Activated CD8-positive, alpha-beta T cell treated with anti-CD3 and anti-CD28 coated beads for 36 hours (primary cell): Measurements from ENCODE around the gene PEX14. TPM values are rescaled to one million over a fixed set of nuclear protein-coding genes. Genes with fewer than 3 reads are reported as not detected.

Source experiments
- ATAC-seq: fragments of 200-7000 bp; cut with Tn5 transposase; one replicate; pipeline ENCODE4 v1.10.0; 2021; ENCODE audit warnings: mild to moderate bottlenecking, moderate library complexity
- CTCF ChIA-PET: fragments of 350-600 bp; sonication (Branson Sonifier 250); formaldehyde crosslinking; loops from one replicate; lab custom pipeline; 2021; ENCODE audit warnings: antibody characterized with exemption; lab: Charles Lee
- POLR2A ChIA-PET: fragments of 350-600 bp; sonication (Branson Sonifier 250); formaldehyde crosslinking; loops from one replicate; lab custom pipeline; 2021; ENCODE audit warnings: antibody characterized with exemption; lab: Charles Lee
- DNase-seq: peaks from one replicate; pipeline ENCODE4 v3.0.0-alpha.2; 2020
- H3K27ac Mint-ChIP-seq: one replicate; pipeline ENCODE4 v1.8.0; 2021; ENCODE audit warnings: mild to moderate bottlenecking, mixed read lengths
- H3K27me3 Mint-ChIP-seq: one replicate; pipeline ENCODE4 v1.8.0; 2021; ENCODE audit warnings: mixed read lengths
- H3K36me3 Mint-ChIP-seq: one replicate; pipeline ENCODE4 v1.8.0; 2021; ENCODE audit warnings: low read depth, mixed read lengths
- H3K4me1 Mint-ChIP-seq: one replicate; pipeline ENCODE4 v1.8.0; 2021; ENCODE audit warnings: low read depth, mixed read lengths
- H3K4me3 Mint-ChIP-seq: one replicate; pipeline ENCODE4 v1.8.0; 2021; ENCODE audit warnings: mild to moderate bottlenecking, moderate library complexity, mixed read lengths
- H3K9me3 Mint-ChIP-seq: one replicate; pipeline ENCODE4 v1.8.0; 2021; ENCODE audit warnings: mixed read lengths
- CTCF ChIP-seq: fragments of 200-600 bp; IDR thresholded peaks from one replicate; pipeline ENCODE4 v1.8.0; 2022; ENCODE audit warnings: antibody characterized with exemption, mild to moderate bottlenecking
- intact Hi-C: fragments of 100-400 bp; cut with micrococcal nuclease; formaldehyde crosslinking; loops from one replicate; pipeline ENCODE4 v1.10.0; 2022
- total RNA-seq, 2 experiments: library from RNA; stranded (reverse); gene quantifications; one replicate each; pipeline ENCODE4 v1.2.3, GENCODE V29; 2021

The PEX14 gene
- total RNA-seq, 2 experiments from 2014 or later = 18.0 to 18.5 TPM

GRCh38 chr1:10480614-10481013 lies 5.9 kb downstream of the PEX14 start:
- Mint-ChIP-seq H3K9me3 (no peaks in the 10 kb centered on the region), H3K27ac (no peak overlapping the region), H3K4me3 (no peak overlapping the region), H3K36me3 (peaks cover 6% of the 10 kb centered on the region), H3K27me3 (no peaks in the 10 kb centered on the region), H3K4me1 (peaks cover 29% of the 10 kb centered on the region)
- no peak for TF ChIP-seq CTCF
- DNase-seq = no peak
- intact Hi-C loops = no loop called here
- ChIA-PET POLR2A (no interaction called here), CTCF (interaction anchor here (6.3 kb wide), 1 partner anchor 14 kb away, joined by 32 read pairs; no protein-coding TSS in a partner anchor)
- no peak for ATAC-seq

GRCh38 chr1:10484521-10484920 lies 9.8 kb downstream of the PEX14 start:
- peaks cover 16% of the 10 kb centered on the region for H3K4me1 Mint-ChIP-seq
- no peak overlapping the region for H3K4me3 Mint-ChIP-seq
- ChIA-PET POLR2A (no interaction called here), CTCF (interaction anchor here (1.3 to 2.8 kb wide), 3 partner anchors 10 to 54 kb away, joined by 3 to 25 read pairs (median 4); partner anchors contain the start of gene CENPS)
- H3K9me3 Mint-ChIP-seq = peaks cover 2% of the 10 kb centered on the region
- no peak for TF ChIP-seq CTCF
- intact Hi-C loops = no loop called here
- H3K27ac Mint-ChIP-seq = no peak overlapping the region
- H3K27me3 Mint-ChIP-seq = no peaks in the 10 kb centered on the region
- no peak for DNase-seq
- ATAC-seq = no peak
- H3K36me3 Mint-ChIP-seq = peaks cover 13% of the 10 kb centered on the region

- H3K27ac Mint-ChIP-seq = peak overlapping the region; percentile 3
- H3K27me3 Mint-ChIP-seq = no peaks in the 10 kb centered on the region
- H3K36me3 Mint-ChIP-seq = peaks cover 11% of the 10 kb centered on the region
- peak; percentile 69 for ATAC-seq
- no peak for TF ChIP-seq CTCF
- peaks cover 21% of the 10 kb centered on the region for H3K4me1 Mint-ChIP-seq
- POLR2A ChIA-PET = interaction anchor here (0.7 to 1.0 kb wide), 2 partner anchors 10 to 47 kb away, joined by 3 read pairs; no protein-coding TSS in a partner anchor
- DNase-seq = peak; percentile 49
- CTCF ChIA-PET = interaction anchor here (1.1 to 11.4 kb wide), 3 partner anchors 19 to 61 kb away, joined by 3 to 202 read pairs (median 3); no protein-coding TSS in a partner anchor
- H3K9me3 Mint-ChIP-seq = peaks cover 2% of the 10 kb centered on the region
- intact Hi-C loops = loop anchor here (10.0 kb wide), 1 partner anchor 55 kb away; the partner anchor contains the start of gene CENPS
- no peak overlapping the region for H3K4me3 Mint-ChIP-seq
Measured at GRCh38 chr1:10489291-10490055, 14.7 kb downstream of the PEX14 start.

GRCh38 chr1:10490286-10490970 lies 15.7 kb downstream of the PEX14 start:
- Mint-ChIP-seq H3K9me3 (peaks cover 2% of the 10 kb centered on the region), H3K4me3 (no peak overlapping the region), H3K36me3 (peaks cover 7% of the 10 kb centered on the region), H3K27ac (no peak overlapping the region), H3K27me3 (no peaks in the 10 kb centered on the region), H3K4me1 (peaks cover 25% of the 10 kb centered on the region)
- DNase-seq (no peak), ATAC-seq (no peak)
- ChIA-PET CTCF (interaction anchor here (1.1 to 11.4 kb wide), 3 partner anchors 18 to 62 kb away, joined by 3 to 202 read pairs (median 100); partner anchors contain the start of gene CENPS), POLR2A (interaction anchor here (1.1 kb wide), 1 partner anchor 13 kb away, joined by 3 read pairs; no protein-coding TSS in a partner anchor)
- TF ChIP-seq CTCF = no peak
- intact Hi-C loops = loop anchor here (10.0 kb wide), 1 partner anchor 56 kb away; the partner anchor contains the start of gene CENPS
